Mesenchymal stem cell (in vitro differentiated cells and primary cell): ENCODE measurements around the gene GAMT.

Source experiments
- DNase-seq: peaks from one replicate; pipeline ENCODE4 v3.0.0-alpha.2; 2013
- H2AFZ ChIP-seq: one replicate; pipeline ENCODE4 v1.6.1; 2013; ENCODE audit warnings: low read depth, mild to moderate bottlenecking, control low read depth, inconsistent platforms, low read length, moderate library complexity
- H2AK5ac ChIP-seq: 2 replicates; pipeline ENCODE4 v1.6.1; 2013; ENCODE audit warnings: low read length, moderate library complexity, mild to moderate bottlenecking, inconsistent platforms; ENCODE audit not compliant: severe bottlenecking
- H2BK120ac ChIP-seq: one replicate; pipeline ENCODE4 v1.6.1; 2013; ENCODE audit warnings: low read depth, mild to moderate bottlenecking, inconsistent platforms, low read length, moderate library complexity
- H2BK12ac ChIP-seq, 2 experiments: one replicate each; pipeline ENCODE4 v1.6.1; 2013; ENCODE audit warnings: inconsistent platforms in 2 of 2, low read length in 2 of 2, mild to moderate bottlenecking in 2 of 2, moderate library complexity in 2 of 2, control low read depth in 1 of 2
- H2BK15ac ChIP-seq: one replicate; pipeline ENCODE4 v1.6.1; 2013; ENCODE audit warnings: mild to moderate bottlenecking, low read depth, inconsistent platforms; ENCODE audit not compliant: poor library complexity, severe bottlenecking
- H2BK5ac ChIP-seq: 2 replicates; pipeline ENCODE4 v1.6.1; 2013; ENCODE audit warnings: low read depth, mild to moderate bottlenecking, low read length, control low read depth, inconsistent platforms; ENCODE audit not compliant: poor library complexity, severe bottlenecking
- H3K14ac ChIP-seq, 2 experiments: one replicate each; pipeline ENCODE4 v1.6.1; 2013; ENCODE audit warnings: inconsistent platforms in 2 of 2, low read length in 2 of 2, control low read depth in 1 of 2, mild to moderate bottlenecking in 1 of 2, moderate library complexity in 1 of 2
- H3K18ac ChIP-seq, 2 experiments: one replicate each; pipeline ENCODE4 v1.6.1; 2013; ENCODE audit warnings: inconsistent platforms in 2 of 2, low read length in 2 of 2, control low read depth in 1 of 2, low read depth in 1 of 2, mild to moderate bottlenecking in 1 of 2
- H3K23ac ChIP-seq, 2 experiments: one replicate each; pipeline ENCODE4 v1.6.1; 2013; ENCODE audit warnings: inconsistent platforms in 2 of 2, low read length in 2 of 2, mild to moderate bottlenecking in 2 of 2, moderate library complexity in 2 of 2, control low read depth in 1 of 2
- H3K27ac ChIP-seq: 2 replicates; pipeline ENCODE4 v1.5.1; 2013; ENCODE audit warnings: mild to moderate bottlenecking, moderate library complexity, low read length, control low read depth, inconsistent platforms; ENCODE audit not compliant: poor library complexity, severe bottlenecking
- H3K27me3 ChIP-seq, 2 experiments: 2 replicates each; pipeline versions ENCODE4 v1.6.1 to v1.7.0; 2013; ENCODE audit warnings: low read length in 2 of 2, mild to moderate bottlenecking in 2 of 2, moderate library complexity in 2 of 2, control low read depth in 1 of 2, inconsistent platforms in 1 of 2; ENCODE audit not compliant: control insufficient read depth in 1 of 2, insufficient read depth in 1 of 2
- H3K36me3 ChIP-seq, 2 experiments: 2 replicates each; pipeline versions ENCODE4 v1.6.1 to v1.7.0; 2013; ENCODE audit warnings: low read length in 2 of 2, control low read depth in 1 of 2, inconsistent platforms in 1 of 2, low read depth in 1 of 2, mild to moderate bottlenecking in 1 of 2; ENCODE audit not compliant: insufficient read depth in 2 of 2, control insufficient read depth in 1 of 2
- H3K4ac ChIP-seq, 2 experiments: one replicate each; pipeline ENCODE4 v1.6.1; 2013; ENCODE audit warnings: inconsistent platforms in 2 of 2, low read length in 2 of 2, mild to moderate bottlenecking in 2 of 2, moderate library complexity in 2 of 2, control low read depth in 1 of 2, low read depth in 1 of 2
- H3K4me1 ChIP-seq: 2 replicates; pipeline ENCODE4 v1.6.1; 2013; ENCODE audit warnings: low read depth, low read length, control low read depth; ENCODE audit not compliant: control insufficient read depth, insufficient read depth
- H3K4me2 ChIP-seq: 2 replicates; pipeline ENCODE4 v1.6.1; 2013; ENCODE audit warnings: low read length, mild to moderate bottlenecking, inconsistent platforms; ENCODE audit not compliant: poor library complexity, severe bottlenecking
- H3K4me3 ChIP-seq, 2 experiments: 2 replicates each; pipeline versions ENCODE4 v1.5.1 to v1.7.0; 2013; ENCODE audit warnings: low read length in 2 of 2, mild to moderate bottlenecking in 2 of 2, control low read depth in 1 of 2, low read depth in 1 of 2; ENCODE audit not compliant: insufficient read depth in 1 of 2
- H3K79me1 ChIP-seq: replicated peaks from 2 replicates; pipeline ENCODE4 v1.6.1; 2013; ENCODE audit warnings: mild to moderate bottlenecking, control low read depth, low read length, inconsistent platforms; ENCODE audit not compliant: poor library complexity, severe bottlenecking
- H3K9ac ChIP-seq: 2 replicates; pipeline ENCODE4 v1.7.0; 2013; ENCODE audit warnings: mild to moderate bottlenecking, low read length, moderate library complexity
- H3K9me3 ChIP-seq: 2 replicates; pipeline ENCODE4 v1.7.0; 2013; ENCODE audit warnings: mild to moderate bottlenecking, low read length; ENCODE audit not compliant: control insufficient read depth
- H4K8ac ChIP-seq: one replicate; pipeline ENCODE4 v1.6.1; 2013; ENCODE audit warnings: inconsistent platforms, mild to moderate bottlenecking, low read length, moderate library complexity
- H4K91ac ChIP-seq: one replicate; pipeline ENCODE4 v1.6.1; 2013; ENCODE audit warnings: mild to moderate bottlenecking, low read length, inconsistent platforms
- WGBS: methylation state at CpG from one replicate; pipeline ENCODE4 v1.1.7; 2013; ENCODE audit warnings: mixed read lengths; 5-methylcytosine and 5-hydroxymethylcytosine counted together

Gene GAMT

GRCh38 chr19:1379961-1380489 lies 21.3 kb downstream of the GAMT start:
- Histone ChIP-seq H2AFZ (no peak overlapping the region), H3K4me3 (no peak overlapping the region), H2BK5ac (no peak overlapping the region), H2AK5ac (no peak overlapping the region), H3K9ac (no peak overlapping the region), H4K8ac (no peak overlapping the region), H3K9me3 (no peaks in the 10 kb centered on the region), H3K36me3 (peaks cover 13 to 29% of the 10 kb centered on the region in 2 experiments), H3K23ac (no peak overlapping the region), H3K27ac (no peak overlapping the region), H2BK15ac (no peak overlapping the region), H3K27me3 (no peaks in the 10 kb centered on the region), H3K4me1 (peaks cover 10% of the 10 kb centered on the region), H2BK12ac (no peak overlapping the region), H4K91ac (no peak overlapping the region), H3K4ac (no peak overlapping the region), H2BK120ac (no peak overlapping the region), H3K79me1 (peaks cover 17% of the 10 kb centered on the region), H3K4me2 (no peak overlapping the region), H3K14ac (no peak overlapping the region), H3K18ac (no peak overlapping the region)
- WGBS, result 87% methylated on average over 7 of the region's 12 CpGs
- no peak for DNase-seq

- Histone ChIP-seq H2BK12ac (no peak overlapping the region), H3K4me1 (peaks cover 7% of the 10 kb centered on the region), H3K18ac (no peak overlapping the region), H2BK5ac (no peak overlapping the region), H4K91ac (no peak overlapping the region), H3K9ac (no peak overlapping the region), H3K23ac (no peak overlapping the region), H2AK5ac (no peak overlapping the region), H4K8ac (no peak overlapping the region), H3K4me3 (no peak overlapping the region), H2BK120ac (no peak overlapping the region), H3K27me3 (no peaks in the 10 kb centered on the region), H2AFZ (no peak overlapping the region), H3K79me1 (peaks cover 19% of the 10 kb centered on the region), H3K36me3 (peaks cover 16 to 31% of the 10 kb centered on the region in 2 experiments), H3K27ac (no peak overlapping the region), H3K9me3 (no peaks in the 10 kb centered on the region), H3K14ac (no peak overlapping the region), H2BK15ac (no peak overlapping the region), H3K4ac (no peak overlapping the region), H3K4me2 (no peak overlapping the region)
- DNase-seq, result no peak
- WGBS, result 89% methylated on average over 27 of the region's 27 CpGs
Measured at GRCh38 chr19:1379126-1379905, 22.0 kb downstream of the GAMT start.

DNA sequence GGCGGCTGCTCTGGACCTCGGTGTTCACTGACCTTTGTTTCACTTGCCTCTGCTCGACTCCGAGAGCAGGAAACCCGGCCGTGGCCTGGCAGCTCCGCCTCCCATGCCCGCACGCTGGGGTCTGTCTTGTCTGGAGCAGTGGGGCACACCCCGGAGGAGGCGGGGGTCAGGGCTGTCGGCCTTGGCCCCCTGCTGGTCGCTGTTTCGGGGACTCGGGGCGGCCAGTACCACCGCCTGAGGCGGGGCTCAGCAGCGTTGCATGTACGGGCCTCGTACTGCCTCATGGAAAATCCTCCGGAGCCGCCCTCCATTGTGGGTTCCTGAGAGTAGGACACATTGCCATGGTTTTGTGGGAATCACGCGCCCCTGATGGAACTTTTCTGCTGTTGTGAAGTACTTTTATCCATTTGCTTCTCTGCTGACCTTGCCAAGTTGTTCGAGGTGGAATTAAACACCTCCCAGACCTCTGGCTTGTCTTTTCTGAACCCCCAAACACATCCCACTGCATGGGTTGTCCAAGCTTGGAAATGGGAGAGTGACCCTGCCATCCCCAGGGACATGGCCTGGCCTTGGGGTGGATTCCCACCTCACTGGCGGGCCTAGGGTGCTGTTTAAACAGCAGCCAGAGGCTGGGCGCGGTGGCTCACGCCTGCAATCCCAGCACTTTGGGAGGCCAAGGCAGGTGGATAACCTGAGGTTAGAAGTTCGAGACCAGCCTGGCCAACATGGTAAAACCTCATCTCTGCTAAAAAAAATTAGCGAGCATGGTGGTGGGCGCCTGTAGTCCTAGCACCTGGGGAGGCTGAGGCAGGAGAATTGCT lies 23.2 kb downstream of the GAMT start:
- 96% methylated on average over 33 of the region's 33 CpGs for WGBS
- no peak overlapping the region for H3K4me3 ChIP-seq
- H2AK5ac ChIP-seq, result no peak overlapping the region
- no peak overlapping the region for H2BK12ac ChIP-seq
- H3K9me3 ChIP-seq, result no peaks in the 10 kb centered on the region
- H3K4ac ChIP-seq, result no peak overlapping the region
- H3K36me3 ChIP-seq, result peaks cover 28 to 42% of the 10 kb centered on the region in 2 experiments
- no peak overlapping the region for H2BK15ac ChIP-seq
- H3K79me1 ChIP-seq, result peaks cover 16% of the 10 kb centered on the region
- no peak overlapping the region for H3K18ac ChIP-seq
- H2AFZ ChIP-seq, result no peak overlapping the region
- H3K14ac ChIP-seq, result no peak overlapping the region
- no peak overlapping the region for H3K27ac ChIP-seq
- no peak overlapping the region for H3K9ac ChIP-seq
- no peak overlapping the region for H3K4me2 ChIP-seq
- H2BK5ac ChIP-seq, result no peak overlapping the region
- DNase-seq, result no peak
- H3K4me1 ChIP-seq, result peaks cover 12% of the 10 kb centered on the region
- no peak overlapping the region for H3K23ac ChIP-seq
- no peak overlapping the region for H2BK120ac ChIP-seq
- H4K8ac ChIP-seq, result no peak overlapping the region
- H4K91ac ChIP-seq, result no peak overlapping the region
- H3K27me3 ChIP-seq, result no peaks in the 10 kb centered on the region
